Measurements from ENCODE around the gene GADD45A. TPM values are rescaled to one million over a fixed set of nuclear protein-coding genes. Genes with fewer than 3 reads are reported as not detected.

GADD45A gene
- total RNA-seq, 1 experiment from 2014 or later, result 35.4 TPM

GRCh38 chr1:67705735-67706453 is 20.9 kb downstream of the GADD45A start:
- no peak overlapping the region for H3K4me3 Mint-ChIP-seq (ENCODE audit: low read depth, unreplicated experiment)
- H3K4me1 Mint-ChIP-seq (ENCODE audit: low read depth, unreplicated experiment), result peaks cover 23% of the 10 kb centered on the region
- no peak overlapping the region for H3K27ac Mint-ChIP-seq (ENCODE audit: unreplicated experiment)
- DNase-seq, result no peak
- CTCF ChIA-PET, result no interaction called here
- no peak for TF ChIP-seq CTCF (IDR thresholded peaks at IDR 0.05; ENCODE audit: unreplicated experiment)
- H3K36me3 Mint-ChIP-seq (ENCODE audit: insufficient read depth, unreplicated experiment), result peaks cover 26% of the 10 kb centered on the region
- intact Hi-C loops (cut with micrococcal nuclease; ENCODE audit: unreplicated experiment), result no loop called here
- no TSS peak for BruUV-seq (replicated peaks)
- H3K27me3 Mint-ChIP-seq (ENCODE audit: unreplicated experiment), result no peaks in the 10 kb centered on the region
- H3K9me3 Mint-ChIP-seq (ENCODE audit: low read depth, unreplicated experiment), result no peaks in the 10 kb centered on the region

GRCh38 chr1:67708606-67709005 is 23.6 kb downstream of the GADD45A start:
- Mint-ChIP-seq H3K27me3 (ENCODE audit: unreplicated experiment) (no peaks in the 10 kb centered on the region), H3K27ac (ENCODE audit: unreplicated experiment) (peak overlapping the region; percentile 11), H3K4me1 (ENCODE audit: low read depth, unreplicated experiment) (peaks cover 39% of the 10 kb centered on the region), H3K36me3 (ENCODE audit: insufficient read depth, unreplicated experiment) (peaks cover 22% of the 10 kb centered on the region), H3K9me3 (ENCODE audit: low read depth, unreplicated experiment) (no peaks in the 10 kb centered on the region), H3K4me3 (ENCODE audit: low read depth, unreplicated experiment) (no peak overlapping the region)
- no peak for TF ChIP-seq CTCF (IDR thresholded peaks at IDR 0.05; ENCODE audit: unreplicated experiment)
- peak; percentile 58 for DNase-seq
- CTCF ChIA-PET, result interaction anchor here (1.8 kb wide), 1 partner anchor 51 kb away, joined by 6 read pairs; no protein-coding TSS in a partner anchor
- intact Hi-C loops (cut with micrococcal nuclease; ENCODE audit: unreplicated experiment), result no loop called here
- no TSS peak for BruUV-seq (replicated peaks)

- H3K4me1 Mint-ChIP-seq (ENCODE audit: low read depth, unreplicated experiment), result peaks cover 50% of the 10 kb centered on the region
- intact Hi-C loops (cut with micrococcal nuclease; ENCODE audit: unreplicated experiment), result loop anchor here (5.0 kb wide), 1 partner anchor 37 kb away; no protein-coding TSS in a partner anchor
- TF ChIP-seq CTCF (IDR thresholded peaks at IDR 0.05; ENCODE audit: unreplicated experiment), result no peak
- BruUV-seq (replicated peaks), result no TSS peak
- H3K4me3 Mint-ChIP-seq (ENCODE audit: low read depth, unreplicated experiment), result no peak overlapping the region
- no peak for DNase-seq
- no peaks in the 10 kb centered on the region for H3K27me3 Mint-ChIP-seq (ENCODE audit: unreplicated experiment)
- no peak overlapping the region for H3K27ac Mint-ChIP-seq (ENCODE audit: unreplicated experiment)
- H3K36me3 Mint-ChIP-seq (ENCODE audit: insufficient read depth, unreplicated experiment), result peaks cover 10% of the 10 kb centered on the region
- CTCF ChIA-PET, result no interaction called here
- H3K9me3 Mint-ChIP-seq (ENCODE audit: low read depth, unreplicated experiment), result no peaks in the 10 kb centered on the region
Measured at GRCh38 chr1:67710417-67710816, 25.4 kb downstream of the GADD45A start.

GRCh38 chr1:67711158-67711854 is 26.3 kb downstream of the GADD45A start:
- DNase-seq, result no peak
- intact Hi-C loops (cut with micrococcal nuclease; ENCODE audit: unreplicated experiment), result loop anchor here (5.0 kb wide), 1 partner anchor 36 kb away; no protein-coding TSS in a partner anchor
- no peaks in the 10 kb centered on the region for H3K9me3 Mint-ChIP-seq (ENCODE audit: low read depth, unreplicated experiment)
- H3K27me3 Mint-ChIP-seq (ENCODE audit: unreplicated experiment), result no peaks in the 10 kb centered on the region
- CTCF ChIA-PET, result interaction anchor here (0.6 to 1.4 kb wide), 6 partner anchors 10 to 211 kb away, joined by 3 to 5 read pairs (median 4); no protein-coding TSS in a partner anchor
- peaks cover 9% of the 10 kb centered on the region for H3K36me3 Mint-ChIP-seq (ENCODE audit: insufficient read depth, unreplicated experiment)
- no TSS peak for BruUV-seq (replicated peaks)
- H3K4me3 Mint-ChIP-seq (ENCODE audit: low read depth, unreplicated experiment), result no peak overlapping the region
- H3K4me1 Mint-ChIP-seq (ENCODE audit: low read depth, unreplicated experiment), result peaks cover 59% of the 10 kb centered on the region
- TF ChIP-seq CTCF (IDR thresholded peaks at IDR 0.05; ENCODE audit: unreplicated experiment), result no peak
- H3K27ac Mint-ChIP-seq (ENCODE audit: unreplicated experiment), result peak overlapping the region; percentile 22

All from Calu3 (cell line).